NCI-H1436 (cell line): ENCODE data around the gene WDSUB1.

Experiments used
- DNase-seq: peaks from one replicate; lab custom pipeline; 2025; lab: John Stamatoyannopoulos, UW

Gene WDSUB1

DNA sequence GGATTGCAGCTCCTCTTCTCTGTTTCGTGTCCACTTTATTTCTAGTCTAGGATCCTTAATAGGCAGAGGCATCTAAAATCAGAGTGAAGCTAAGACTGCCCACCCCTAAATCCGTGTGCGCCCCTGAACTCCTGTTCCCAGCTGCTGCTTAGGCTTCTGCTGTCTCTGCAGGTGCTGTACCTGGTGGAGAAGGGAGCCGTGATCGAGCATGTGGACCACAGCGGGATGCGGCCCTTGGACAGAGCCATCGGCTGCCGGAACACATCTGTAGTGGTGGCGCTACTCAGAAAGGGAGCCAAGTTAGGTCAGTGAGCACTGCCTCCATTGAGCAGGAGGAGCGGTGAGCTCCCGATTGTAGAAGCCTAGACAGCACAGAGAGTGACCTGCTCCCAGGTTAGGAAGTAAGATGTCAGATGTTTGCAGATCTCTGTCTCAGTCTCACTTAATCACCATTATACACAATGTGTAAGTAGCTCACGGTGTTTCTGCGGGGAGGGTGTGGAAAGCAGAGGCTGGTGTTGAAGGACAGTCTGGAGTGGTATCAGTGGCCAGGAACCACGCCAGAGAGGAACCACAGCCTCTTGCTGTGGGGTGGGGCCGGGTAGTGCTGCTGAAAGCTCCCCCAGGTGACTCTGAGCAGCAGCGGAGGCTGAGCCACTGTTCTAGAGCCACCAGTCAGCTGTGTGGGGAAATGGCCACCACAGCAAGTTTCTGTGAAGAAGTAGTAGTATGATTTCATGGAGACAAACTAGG, 62.3 kb downstream of the WDSUB1 start:
- no peak for DNase-seq

GRCh38 chr2:159219394-159219998, 67.0 kb downstream of the WDSUB1 start:
- no peak for DNase-seq

GRCh38 chr2:159218389-159218788, 68.1 kb downstream of the WDSUB1 start:
- DNase-seq: no peak

DNA sequence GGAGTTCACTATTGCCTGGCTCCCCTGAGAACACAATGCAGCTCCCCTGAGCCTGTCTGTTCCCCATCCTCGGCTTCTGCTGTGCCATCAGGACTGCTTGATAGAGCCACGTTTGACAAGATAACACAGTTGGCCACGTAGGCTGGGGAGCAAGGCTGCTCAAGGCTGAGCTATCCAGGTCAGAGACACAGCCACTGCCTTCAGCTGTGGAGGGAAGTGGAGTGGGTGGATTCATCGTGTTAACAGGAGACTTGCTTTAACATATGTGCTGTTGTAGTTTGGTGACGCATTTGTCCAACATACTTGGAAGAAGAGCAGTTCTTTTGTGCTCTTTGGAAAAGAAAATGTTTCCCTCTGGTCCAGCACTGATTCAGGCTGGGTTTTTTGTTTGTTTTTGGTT, 68.8 kb downstream of the WDSUB1 start:
- no peak for DNase-seq

DNA sequence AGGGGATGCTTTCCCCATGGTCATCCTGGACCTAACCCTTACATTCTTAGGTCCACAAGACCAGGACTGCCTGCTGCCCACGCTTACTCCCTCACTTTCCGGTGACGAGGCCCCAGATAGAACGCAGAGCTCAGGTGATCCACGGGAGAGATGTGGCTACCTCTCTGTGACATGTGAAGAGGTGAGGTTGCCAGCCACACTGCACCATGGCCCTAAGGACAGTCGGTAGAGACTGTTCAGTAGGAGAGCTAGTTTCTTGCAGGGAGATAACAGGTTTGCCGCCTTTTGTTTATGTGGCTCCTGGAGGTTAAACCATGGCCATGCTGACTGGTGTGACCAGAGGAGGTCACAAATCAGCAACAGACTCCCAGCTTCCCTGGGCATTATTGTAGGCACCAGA, 71.4 kb downstream of the WDSUB1 start:
- DNase-seq: no peak

DNA sequence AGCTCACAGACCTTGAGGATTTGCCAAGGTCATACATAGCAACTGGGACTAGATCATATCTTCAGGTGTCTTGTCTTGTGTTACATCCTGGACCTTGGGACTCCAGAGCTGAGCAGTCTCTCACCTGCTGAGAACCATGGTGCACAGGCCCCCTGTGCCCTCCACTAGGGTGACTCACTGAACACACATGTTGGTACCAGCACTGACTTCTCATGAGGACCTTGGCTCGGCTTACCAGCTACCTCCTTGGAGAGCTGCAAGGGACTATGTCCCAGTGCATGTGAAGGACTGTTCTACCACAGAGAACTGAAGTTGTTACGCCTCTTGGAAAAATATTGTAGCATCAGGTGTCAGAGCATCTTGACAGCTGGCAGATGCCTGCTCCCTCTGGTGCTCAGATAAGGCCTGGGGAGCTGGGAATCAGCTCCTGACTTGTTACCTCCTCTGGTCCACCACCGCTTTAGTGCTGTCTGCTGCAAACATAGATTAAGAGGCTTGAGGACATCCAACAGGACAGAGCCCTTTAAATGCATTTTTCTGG, 72.1 kb downstream of the WDSUB1 start:
- no peak for DNase-seq

DNA sequence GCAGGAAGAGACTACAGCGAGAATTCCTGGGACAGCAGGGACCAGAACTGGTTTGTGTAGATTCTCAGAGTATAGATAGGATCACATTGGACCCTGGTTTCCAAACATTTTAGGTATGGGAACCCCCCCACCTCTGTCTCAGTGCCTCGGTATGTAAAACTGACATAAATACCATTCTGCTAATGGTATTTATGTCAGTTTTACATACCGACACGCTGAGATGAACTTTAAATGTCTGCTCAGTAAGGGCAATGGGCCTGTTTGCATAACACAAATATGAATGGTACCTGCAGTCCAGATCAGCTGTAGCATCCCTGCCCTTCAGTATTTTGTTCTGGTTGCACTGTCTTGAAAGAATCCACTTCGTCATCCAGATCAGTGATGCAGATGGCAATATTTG, 73.2 kb downstream of the WDSUB1 start:
- DNase-seq: no peak

GRCh38 chr2:159211447-159212396, 74.8 kb downstream of the WDSUB1 start:
- DNase-seq: no peak

DNA sequence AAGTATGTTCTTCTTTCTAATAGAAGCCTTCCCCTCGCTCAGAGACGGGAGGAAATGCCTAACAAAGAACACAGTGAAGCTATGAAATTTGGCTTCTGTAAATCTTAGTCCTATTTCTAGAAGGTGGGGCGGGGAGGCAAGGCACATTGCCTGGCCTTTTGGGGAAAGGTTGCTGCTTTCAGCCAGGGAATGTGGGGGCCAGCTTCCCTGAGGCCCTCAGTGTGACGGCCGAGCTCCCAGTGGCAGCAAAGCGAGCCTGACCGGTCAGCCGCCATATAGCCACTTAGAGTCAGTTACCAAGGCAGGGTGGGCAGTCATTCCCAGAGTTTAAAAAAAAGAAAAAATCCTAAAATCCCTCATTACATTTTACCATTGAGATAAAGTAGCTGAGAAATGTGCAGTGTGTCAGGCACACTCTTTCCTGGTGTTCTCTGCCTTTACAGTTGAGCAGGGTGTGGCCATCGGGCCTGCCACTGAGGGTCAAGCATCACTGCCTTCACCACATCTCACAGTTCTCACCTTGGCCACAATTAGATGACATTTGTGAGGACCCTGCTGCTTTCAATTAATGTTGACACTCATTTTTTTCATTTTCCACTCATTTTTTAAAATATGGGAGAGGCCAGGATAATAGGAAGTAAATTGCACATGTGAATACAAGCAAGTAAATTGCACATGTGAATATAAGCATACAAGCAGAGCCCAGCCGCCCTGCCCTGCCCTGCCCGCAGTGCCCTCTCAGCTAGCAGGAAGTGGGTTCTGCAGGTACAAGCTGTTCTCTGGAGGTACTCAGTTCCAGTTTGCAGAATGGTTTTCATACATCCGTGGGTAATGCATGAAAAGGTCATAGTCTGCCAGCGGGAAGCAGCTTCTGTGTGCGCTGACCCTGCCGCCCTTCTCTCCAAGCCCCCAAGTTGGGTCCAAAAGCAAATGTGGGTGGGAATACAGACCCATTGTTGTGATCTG, 76.9 kb downstream of the WDSUB1 start:
- DNase-seq: no peak

DNA sequence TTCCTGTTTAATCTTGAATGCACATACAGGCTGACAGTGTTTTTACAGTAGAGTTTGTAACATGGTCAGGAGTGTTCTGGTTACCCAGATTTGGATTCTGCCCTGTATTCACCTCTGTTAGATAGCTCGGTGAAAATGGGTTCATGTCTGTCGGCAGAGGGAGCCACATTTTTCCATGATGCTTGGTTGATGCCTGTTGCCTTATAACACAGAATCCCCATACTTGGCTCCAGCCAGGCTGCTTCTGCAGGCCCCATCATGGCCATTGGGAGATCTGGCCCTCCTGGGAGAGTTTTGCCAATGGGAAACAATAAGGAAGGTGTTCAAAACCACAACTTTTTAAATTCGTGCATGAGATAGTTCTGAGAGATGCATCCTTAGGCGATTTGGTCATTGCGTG, 78.1 kb downstream of the WDSUB1 start:
- DNase-seq: no peak

DNA sequence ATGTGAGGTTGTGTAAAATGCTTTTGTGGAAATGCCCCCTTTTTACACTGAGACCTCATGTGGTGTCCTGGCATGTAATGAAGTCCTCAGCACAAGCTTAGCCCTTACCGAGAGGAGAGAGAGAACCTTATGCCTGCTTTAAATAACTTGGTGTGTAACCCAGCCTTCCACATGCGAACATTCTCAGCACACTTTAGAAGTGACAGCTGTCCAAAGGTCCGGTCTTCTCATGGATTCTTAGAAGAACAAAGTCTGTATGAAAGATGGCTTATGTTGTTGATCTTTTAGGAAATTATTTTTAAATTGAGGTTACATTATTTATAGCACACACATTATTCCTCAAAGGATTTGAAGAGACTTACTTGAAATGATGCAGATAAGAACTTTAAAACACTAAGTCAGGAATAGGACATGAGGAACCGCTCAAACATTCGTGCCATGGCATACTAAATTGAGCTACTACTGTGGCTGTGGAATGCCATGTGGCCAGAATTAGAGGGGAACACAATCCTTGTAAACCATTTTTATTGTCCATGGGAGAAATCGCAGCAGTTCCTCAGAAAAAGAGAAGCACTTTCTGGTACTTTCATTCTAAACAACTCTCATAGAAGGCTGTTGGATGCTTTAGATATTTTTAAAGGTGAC, 79.6 kb downstream of the WDSUB1 start:
- no peak for DNase-seq

GRCh38 chr2:159204381-159205144, 81.9 kb downstream of the WDSUB1 start:
- DNase-seq: no peak

- no peak for DNase-seq
Observed at GRCh38 chr2:159202568-159203071, 83.9 kb downstream of the WDSUB1 start.

DNA sequence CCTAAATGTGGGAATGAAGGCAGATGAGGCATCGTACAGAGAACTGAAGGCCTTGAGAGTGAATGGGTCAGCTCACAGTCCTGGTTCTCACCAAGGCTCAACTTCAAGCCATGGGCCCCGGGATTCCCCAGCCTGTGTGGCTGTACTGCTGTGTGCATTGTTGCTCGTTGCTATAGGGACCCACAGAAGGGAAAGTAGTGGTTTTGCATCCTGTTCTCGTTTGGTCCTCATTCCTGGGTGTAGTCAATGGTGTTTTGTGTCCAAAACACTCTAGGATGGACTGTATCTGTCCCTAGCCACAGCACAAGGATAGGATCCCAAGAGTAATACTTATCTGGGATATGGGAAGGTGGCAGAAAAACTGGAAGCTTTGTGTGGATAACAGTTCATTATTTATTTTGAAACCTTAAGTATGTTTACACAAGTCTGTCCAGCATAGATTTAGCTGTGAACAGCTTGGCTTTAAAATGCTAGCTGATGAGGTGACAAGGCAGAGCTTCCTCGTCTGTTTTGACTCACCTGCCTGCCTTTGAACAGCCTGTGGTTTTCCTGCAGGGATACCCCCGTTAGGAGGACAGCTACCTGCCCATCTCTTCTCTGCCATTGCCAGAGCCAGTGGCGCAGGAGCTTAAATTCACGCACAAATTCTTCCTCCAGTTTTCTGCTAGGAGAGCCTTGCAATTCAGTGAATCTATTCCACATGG, 85.0 kb downstream of the WDSUB1 start:
- no peak for DNase-seq

- DNase-seq: peak; percentile 10
Observed at GRCh38 chr2:159200498-159200897, 86.0 kb downstream of the WDSUB1 start.

DNA sequence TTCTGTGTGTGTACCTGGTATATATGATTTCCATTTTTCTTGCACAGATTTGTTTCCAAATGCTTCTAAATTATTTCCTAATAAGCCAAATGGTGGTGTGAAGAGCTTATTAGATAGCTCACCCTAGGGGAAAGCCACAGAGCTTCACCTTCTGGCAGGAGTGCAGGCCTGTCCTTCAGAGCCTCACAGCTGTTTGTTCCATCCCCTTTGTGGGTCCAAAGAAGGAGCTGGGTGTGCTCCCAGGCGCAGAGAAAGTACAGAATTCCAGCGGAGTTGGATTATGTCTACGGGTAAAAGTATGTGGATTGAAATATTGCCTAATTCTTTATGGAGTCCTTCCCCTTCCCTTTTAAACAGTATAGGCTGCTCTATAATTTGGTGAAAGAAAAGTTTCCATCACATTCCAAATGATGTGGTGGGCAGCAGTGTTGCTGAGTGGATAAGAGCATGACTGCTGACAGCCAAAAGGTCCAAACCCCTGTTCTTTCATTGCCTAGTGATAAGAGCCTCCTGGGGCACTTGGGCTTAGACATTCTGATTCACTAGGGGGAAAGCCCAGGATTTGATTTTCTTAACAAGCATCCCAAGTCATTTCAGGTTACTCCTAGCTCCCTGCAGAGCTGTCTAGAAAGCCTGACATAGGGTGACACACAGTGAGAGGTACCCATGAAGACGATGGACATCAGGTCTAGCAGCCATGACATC, 86.6 kb downstream of the WDSUB1 start:
- DNase-seq: no peak

- DNase-seq: no peak
Observed at GRCh38 chr2:159199236-159199635, 87.3 kb downstream of the WDSUB1 start.

GRCh38 chr2:159196393-159196925, 90.0 kb downstream of the WDSUB1 start:
- no peak for DNase-seq
